Astrocyte (in vitro differentiated cells and primary cell): ENCODE results near the gene TBC1D3B. TPM values are rescaled to one million over a fixed set of nuclear protein-coding genes. Genes with fewer than 3 reads are reported as not detected.

Experiments used
- DNase-seq: peaks from one replicate; pipeline ENCODE4 v3.0.0-alpha.2; 2010; ENCODE audit warnings: low read depth
- FAIRE-seq: peaks from 2 replicates; lab custom pipeline; 2011; peaks lifted over from hg19 to GRCh38; lab: Jason Lieb, UNC
- H2AFZ ChIP-seq: 2 replicates; pipeline ENCODE4 v1.6.0; 2012; ENCODE audit warnings: low read depth, low read length, inconsistent platforms
- H3K27ac ChIP-seq: 2 replicates; pipeline ENCODE4 v1.5.1; 2011; ENCODE audit warnings: low read depth, low read length, inconsistent platforms
- H3K27me3 ChIP-seq: 2 replicates; pipeline ENCODE4 v1.6.0; 2011; ENCODE audit warnings: low read length, inconsistent platforms; ENCODE audit not compliant: insufficient read depth
- H3K36me3 ChIP-seq: 2 replicates; pipeline ENCODE4 v1.5.1; 2011; ENCODE audit warnings: low read length, inconsistent platforms; ENCODE audit not compliant: insufficient read depth
- H3K4me1 ChIP-seq: 2 replicates; pipeline ENCODE4 v1.5.1; 2011; ENCODE audit warnings: low read length, inconsistent platforms; ENCODE audit not compliant: insufficient read depth
- H3K4me2 ChIP-seq: 2 replicates; pipeline ENCODE4 v1.6.0; 2012; ENCODE audit warnings: low read length, inconsistent platforms
- H3K4me3 ChIP-seq: 2 replicates; pipeline ENCODE4 v1.5.1; 2011; ENCODE audit warnings: low read depth, mild to moderate bottlenecking, low read length, inconsistent platforms; ENCODE audit not compliant: insufficient read depth
- H3K79me2 ChIP-seq: 2 replicates; pipeline ENCODE4 v1.6.0; 2012; ENCODE audit warnings: mild to moderate bottlenecking, low read length, inconsistent platforms; ENCODE audit not compliant: insufficient read depth
- H3K9ac ChIP-seq: 2 replicates; pipeline ENCODE4 v1.6.0; 2012; ENCODE audit warnings: mild to moderate bottlenecking, low read length, inconsistent platforms
- H3K9me3 ChIP-seq: 2 replicates; pipeline ENCODE4 v1.5.1; 2012; ENCODE audit warnings: low read depth, mild to moderate bottlenecking, low read length, inconsistent platforms; ENCODE audit not compliant: insufficient read depth
- H4K20me1 ChIP-seq: 2 replicates; pipeline ENCODE4 v1.6.0; 2012; ENCODE audit warnings: low read length, inconsistent platforms; ENCODE audit not compliant: insufficient read depth
- H3K27ac Mint-ChIP-seq: one replicate; pipeline ENCODE4 v1.8.0; 2021; ENCODE audit warnings: mild to moderate bottlenecking, mixed read lengths; ENCODE audit not compliant: unreplicated experiment
- H3K27me3 Mint-ChIP-seq: one replicate; pipeline ENCODE4 v1.8.0; 2021; ENCODE audit warnings: low read depth, mixed read lengths; ENCODE audit not compliant: unreplicated experiment
- H3K36me3 Mint-ChIP-seq: one replicate; pipeline ENCODE4 v1.8.0; 2021; ENCODE audit warnings: low read depth, mixed read lengths; ENCODE audit not compliant: unreplicated experiment
- H3K4me1 Mint-ChIP-seq: one replicate; pipeline ENCODE4 v1.8.0; 2021; ENCODE audit warnings: low read depth, mixed read lengths; ENCODE audit not compliant: unreplicated experiment
- H3K4me3 Mint-ChIP-seq: one replicate; pipeline ENCODE4 v1.8.0; 2021; ENCODE audit warnings: mild to moderate bottlenecking, moderate library complexity, mixed read lengths; ENCODE audit not compliant: unreplicated experiment
- H3K9me3 Mint-ChIP-seq: one replicate; pipeline ENCODE4 v1.8.0; 2021; ENCODE audit warnings: mild to moderate bottlenecking, mixed read lengths; ENCODE audit not compliant: unreplicated experiment
- EZH2 ChIP-seq: IDR thresholded peaks from 2 replicates; pipeline ENCODE4 v1.6.1; 2012; ENCODE audit warnings: mild to moderate bottlenecking, low read length, inconsistent platforms; ENCODE audit not compliant: insufficient read depth
- total RNA-seq: library from RNA; stranded (reverse); gene quantifications from 2 replicates; pipeline ENCODE4 v1.2.1, GENCODE V29; 2021
- TF ChIP-seq, protein P1 (sequence below): IDR thresholded peaks from 2 replicates; pipeline ENCODE4 v1.5.1; 2011; ENCODE audit warnings: low read depth, mild to moderate bottlenecking, inconsistent platforms, low read length, moderate library complexity; ENCODE audit not compliant: insufficient read depth

The TBC1D3B gene
- total RNA-seq, 1 donor from 2014 or later: 9.8 TPM

DNA sequence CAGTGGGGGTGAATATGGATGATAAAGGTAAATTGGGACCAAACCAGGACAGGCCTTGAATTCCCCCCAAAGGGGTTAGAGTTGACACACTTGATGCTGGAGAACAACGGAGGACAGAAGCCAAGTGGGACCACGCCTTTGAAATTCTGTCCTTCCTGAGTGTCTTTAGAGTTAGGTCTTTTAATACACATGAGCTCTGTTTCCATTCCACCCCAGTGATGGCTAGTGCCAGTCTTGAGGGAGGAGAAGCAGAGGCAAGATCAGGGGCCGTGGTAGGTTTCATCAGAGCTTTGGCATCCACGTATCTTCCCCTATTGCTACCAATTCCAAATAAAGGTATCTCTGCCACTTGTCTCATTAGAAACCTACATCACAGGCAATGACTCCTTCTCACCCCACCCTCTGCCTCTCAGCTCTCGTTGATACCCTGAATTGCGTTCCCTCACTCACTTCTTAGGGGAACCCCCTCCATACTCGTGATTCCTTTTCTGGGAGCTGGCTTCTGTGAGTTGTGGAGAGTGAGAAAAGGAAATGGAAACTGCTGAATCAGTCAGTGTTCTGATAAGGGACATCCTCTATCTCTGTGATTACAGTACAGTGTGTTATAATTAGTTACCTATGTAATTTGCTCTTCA, 22.5 kb upstream of the TBC1D3B start:
- Histone ChIP-seq H3K79me2 (no peaks in the 10 kb centered on the region), H3K4me2 (no peak overlapping the region), H3K9ac (no peak overlapping the region), H4K20me1 (no peaks in the 10 kb centered on the region), H3K4me3 (no peak overlapping the region), H3K27ac (no peak overlapping the region), H3K27me3 (no peaks in the 10 kb centered on the region), H3K9me3 (no peaks in the 10 kb centered on the region), H2AFZ (no peak overlapping the region), H3K4me1 (no peaks in the 10 kb centered on the region), H3K36me3 (no peaks in the 10 kb centered on the region)
- Mint-ChIP-seq H3K4me1 (peaks cover 21% of the 10 kb centered on the region), H3K36me3 (no peaks in the 10 kb centered on the region), H3K27ac (peak overlapping the region; percentile 3), H3K4me3 (no peak overlapping the region), H3K9me3 (no peaks in the 10 kb centered on the region), H3K27me3 (peaks cover 16% of the 10 kb centered on the region)
- FAIRE-seq: no peak
- no peak for TF ChIP-seq EZH2
- TF ChIP-seq, protein P1, sequence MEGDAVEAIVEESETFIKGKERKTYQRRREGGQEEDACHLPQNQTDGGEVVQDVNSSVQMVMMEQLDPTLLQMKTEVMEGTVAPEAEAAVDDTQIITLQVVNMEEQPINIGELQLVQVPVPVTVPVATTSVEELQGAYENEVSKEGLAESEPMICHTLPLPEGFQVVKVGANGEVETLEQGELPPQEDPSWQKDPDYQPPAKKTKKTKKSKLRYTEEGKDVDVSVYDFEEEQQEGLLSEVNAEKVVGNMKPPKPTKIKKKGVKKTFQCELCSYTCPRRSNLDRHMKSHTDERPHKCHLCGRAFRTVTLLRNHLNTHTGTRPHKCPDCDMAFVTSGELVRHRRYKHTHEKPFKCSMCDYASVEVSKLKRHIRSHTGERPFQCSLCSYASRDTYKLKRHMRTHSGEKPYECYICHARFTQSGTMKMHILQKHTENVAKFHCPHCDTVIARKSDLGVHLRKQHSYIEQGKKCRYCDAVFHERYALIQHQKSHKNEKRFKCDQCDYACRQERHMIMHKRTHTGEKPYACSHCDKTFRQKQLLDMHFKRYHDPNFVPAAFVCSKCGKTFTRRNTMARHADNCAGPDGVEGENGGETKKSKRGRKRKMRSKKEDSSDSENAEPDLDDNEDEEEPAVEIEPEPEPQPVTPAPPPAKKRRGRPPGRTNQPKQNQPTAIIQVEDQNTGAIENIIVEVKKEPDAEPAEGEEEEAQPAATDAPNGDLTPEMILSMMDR: no peak
- no peak for DNase-seq

DNA sequence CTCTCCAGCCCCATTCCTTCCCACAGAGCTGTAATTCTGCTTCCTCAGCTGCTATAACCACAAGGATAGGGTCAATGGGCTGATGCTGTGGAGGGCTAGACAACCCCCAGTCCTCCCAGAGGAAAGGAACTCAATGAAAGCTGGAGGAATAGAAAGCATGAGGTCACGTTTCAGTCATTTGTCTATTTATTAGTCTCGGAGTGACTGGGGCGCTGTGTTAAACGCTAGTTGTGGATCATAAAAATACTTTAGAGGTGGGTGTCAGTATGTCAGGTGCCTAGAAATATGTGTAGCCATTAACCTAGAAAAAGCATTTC, 20.9 kb upstream of the TBC1D3B start:
- H3K27me3 ChIP-seq: no peaks in the 10 kb centered on the region
- DNase-seq (no peak), FAIRE-seq (no peak)
- Mint-ChIP-seq H3K4me1 (peaks cover 24% of the 10 kb centered on the region), H3K27me3 (peaks cover 16% of the 10 kb centered on the region), H3K27ac (no peak overlapping the region), H3K36me3 (no peaks in the 10 kb centered on the region), H3K9me3 (no peaks in the 10 kb centered on the region), H3K4me3 (no peak overlapping the region)
- no peak overlapping the region for H3K4me2 ChIP-seq
- no peaks in the 10 kb centered on the region for H4K20me1 ChIP-seq
- H2AFZ ChIP-seq: no peak overlapping the region
- no peak overlapping the region for H3K27ac ChIP-seq
- H3K79me2 ChIP-seq: no peaks in the 10 kb centered on the region
- H3K9me3 ChIP-seq: no peaks in the 10 kb centered on the region
- no peaks in the 10 kb centered on the region for H3K36me3 ChIP-seq
- no peaks in the 10 kb centered on the region for H3K4me1 ChIP-seq
- no peak overlapping the region for H3K9ac ChIP-seq
- no peak for TF ChIP-seq EZH2
- TF ChIP-seq, protein P1: no peak
- no peak overlapping the region for H3K4me3 ChIP-seq

- peaks cover 12% of the 10 kb centered on the region for H3K27me3 Mint-ChIP-seq
- H3K9ac ChIP-seq: no peak overlapping the region
- H3K36me3 ChIP-seq: no peaks in the 10 kb centered on the region
- H3K27ac Mint-ChIP-seq: peak overlapping the region; percentile 13
- no peak overlapping the region for H2AFZ ChIP-seq
- FAIRE-seq: no peak
- no peaks in the 10 kb centered on the region for H3K36me3 Mint-ChIP-seq
- no peak for DNase-seq
- H3K4me2 ChIP-seq: no peak overlapping the region
- H3K79me2 ChIP-seq: no peaks in the 10 kb centered on the region
- no peak overlapping the region for H3K4me3 ChIP-seq
- no peaks in the 10 kb centered on the region for H4K20me1 ChIP-seq
- H3K4me1 Mint-ChIP-seq: peaks cover 26% of the 10 kb centered on the region
- TF ChIP-seq EZH2: no peak
- TF ChIP-seq, protein P1: no peak
- no peaks in the 10 kb centered on the region for H3K27me3 ChIP-seq
- no peaks in the 10 kb centered on the region for H3K9me3 Mint-ChIP-seq
- no peak overlapping the region for H3K27ac ChIP-seq
- no peak overlapping the region for H3K4me3 Mint-ChIP-seq
- no peaks in the 10 kb centered on the region for H3K4me1 ChIP-seq
- H3K9me3 ChIP-seq: no peaks in the 10 kb centered on the region
Observed at GRCh38 chr17:36196131-36196486, 19.7 kb upstream of the TBC1D3B start.
